Lower leg skin (tissue), 4 donors: ENCODE data around the gene BUD31. TPM values are rescaled to one million over a fixed set of nuclear protein-coding genes. Genes with fewer than 3 reads are reported as not detected.

Source experiments
- DNase-seq, 2 donors: peaks; one replicate each; pipeline ENCODE4 v3.0.0-alpha.2; 2019; ENCODE audit warnings: low spot score in 2 of 2
- H3K4me3 ChIP-seq: fragments of 200-600 bp; sonication (generic); 2 replicates; pipeline ENCODE4 v1.5.1; 2017; ENCODE audit warnings: mild to moderate bottlenecking, low read depth; ENCODE audit not compliant: poor library complexity, severe bottlenecking
- POLR2A ChIP-seq, 2 donors: fragments of 450-650 bp; IDR thresholded peaks; one replicate each; pipeline ENCODE4 v1.6.1; 2016 to 2017; ENCODE audit warnings: antibody characterized with exemption in 2 of 2, mild to moderate bottlenecking in 1 of 2, moderate library complexity in 1 of 2
- WGBS, 2 donors: methylation state at CpG; one replicate each; pipeline ENCODE4 v1.1.5; 2018; 5-methylcytosine and 5-hydroxymethylcytosine counted together
- intact Hi-C: fragments of 100-400 bp; cut with DNase I; formaldehyde crosslinking; loops from one replicate; pipeline ENCODE4 v1.15.0; 2023; ENCODE audit warnings: low total_unique reads
- total RNA-seq, 4 donors: library from RNA; depleted of rRNA; stranded (reverse); fragments of >200 nt; gene quantifications; one replicate each; pipeline ENCODE4 v1.1.0, GENCODE V29; 2016
- TF ChIP-seq, protein P1 (sequence below), 3 donors: fragments of 450-650 bp; IDR thresholded peaks; one replicate each; pipeline ENCODE4 v1.5.1; 2016; ENCODE audit warnings: antibody characterized with exemption in 3 of 3, mild to moderate bottlenecking in 3 of 3, moderate library complexity in 2 of 3

Gene BUD31
- total RNA-seq, 4 donors from 2014 or later: 48.2 to 71.0 (median 58.5) TPM

DNA sequence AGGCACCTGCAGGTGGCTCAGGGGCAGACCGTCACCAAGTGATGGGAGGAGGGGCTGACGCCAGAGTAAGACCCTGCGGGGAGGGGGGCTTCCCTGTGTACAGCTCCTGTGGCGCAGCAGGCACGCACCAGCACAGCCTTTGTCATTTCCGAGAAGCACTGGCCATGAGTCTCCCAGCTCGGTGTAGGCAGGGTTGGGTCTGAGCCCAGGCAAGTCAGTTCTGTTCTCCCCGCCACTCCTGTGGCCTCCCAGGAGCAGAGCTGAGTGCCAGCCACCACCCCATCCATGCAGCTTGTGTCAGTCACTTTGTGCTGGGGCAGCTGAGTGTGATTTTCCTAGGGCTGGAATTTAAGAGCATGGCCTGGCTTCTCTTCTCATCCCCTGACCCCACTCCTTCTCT, 43.2 kb downstream of the BUD31 start:
- TF ChIP-seq POLR2A (IDR thresholded peaks at IDR 0.05): no peak
- TF ChIP-seq, protein P1, sequence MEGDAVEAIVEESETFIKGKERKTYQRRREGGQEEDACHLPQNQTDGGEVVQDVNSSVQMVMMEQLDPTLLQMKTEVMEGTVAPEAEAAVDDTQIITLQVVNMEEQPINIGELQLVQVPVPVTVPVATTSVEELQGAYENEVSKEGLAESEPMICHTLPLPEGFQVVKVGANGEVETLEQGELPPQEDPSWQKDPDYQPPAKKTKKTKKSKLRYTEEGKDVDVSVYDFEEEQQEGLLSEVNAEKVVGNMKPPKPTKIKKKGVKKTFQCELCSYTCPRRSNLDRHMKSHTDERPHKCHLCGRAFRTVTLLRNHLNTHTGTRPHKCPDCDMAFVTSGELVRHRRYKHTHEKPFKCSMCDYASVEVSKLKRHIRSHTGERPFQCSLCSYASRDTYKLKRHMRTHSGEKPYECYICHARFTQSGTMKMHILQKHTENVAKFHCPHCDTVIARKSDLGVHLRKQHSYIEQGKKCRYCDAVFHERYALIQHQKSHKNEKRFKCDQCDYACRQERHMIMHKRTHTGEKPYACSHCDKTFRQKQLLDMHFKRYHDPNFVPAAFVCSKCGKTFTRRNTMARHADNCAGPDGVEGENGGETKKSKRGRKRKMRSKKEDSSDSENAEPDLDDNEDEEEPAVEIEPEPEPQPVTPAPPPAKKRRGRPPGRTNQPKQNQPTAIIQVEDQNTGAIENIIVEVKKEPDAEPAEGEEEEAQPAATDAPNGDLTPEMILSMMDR (IDR thresholded peaks at IDR 0.05): no peak
- intact Hi-C loops: no loop called here
- no peak overlapping the region for H3K4me3 ChIP-seq
- 59 to 62% methylated on average over 8 of the region's 8 CpGs for WGBS, 2 donors
- no peak for DNase-seq

DNA sequence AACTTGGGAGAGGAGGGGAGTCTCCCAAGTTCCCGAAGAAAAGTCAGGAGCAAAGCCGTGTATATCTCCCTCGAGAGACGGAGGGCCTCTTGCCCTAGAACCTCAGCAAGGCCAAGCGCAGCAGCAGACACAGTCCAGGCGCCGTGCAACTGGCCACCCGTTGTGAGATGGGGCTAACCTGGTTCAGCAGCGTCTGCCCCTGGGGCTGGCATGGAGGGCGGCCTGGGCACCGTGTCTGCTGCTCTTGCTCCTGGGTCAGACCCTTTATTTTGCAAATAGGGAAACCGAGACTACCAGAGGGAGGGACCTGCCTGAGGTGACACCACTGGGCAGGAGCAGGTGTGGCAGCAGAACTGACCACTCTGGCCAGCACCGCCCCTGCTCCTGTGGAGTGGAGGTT, 43.8 kb downstream of the BUD31 start:
- TF ChIP-seq POLR2A (IDR thresholded peaks at IDR 0.05): no peak
- TF ChIP-seq, protein P1 (IDR thresholded peaks at IDR 0.05): no peak
- WGBS, 2 donors: 84 to 90% methylated on average over 11 to 13 of the region's 13 CpGs
- no peak overlapping the region for H3K4me3 ChIP-seq
- DNase-seq: no peak
- intact Hi-C loops: no loop called here

DNA sequence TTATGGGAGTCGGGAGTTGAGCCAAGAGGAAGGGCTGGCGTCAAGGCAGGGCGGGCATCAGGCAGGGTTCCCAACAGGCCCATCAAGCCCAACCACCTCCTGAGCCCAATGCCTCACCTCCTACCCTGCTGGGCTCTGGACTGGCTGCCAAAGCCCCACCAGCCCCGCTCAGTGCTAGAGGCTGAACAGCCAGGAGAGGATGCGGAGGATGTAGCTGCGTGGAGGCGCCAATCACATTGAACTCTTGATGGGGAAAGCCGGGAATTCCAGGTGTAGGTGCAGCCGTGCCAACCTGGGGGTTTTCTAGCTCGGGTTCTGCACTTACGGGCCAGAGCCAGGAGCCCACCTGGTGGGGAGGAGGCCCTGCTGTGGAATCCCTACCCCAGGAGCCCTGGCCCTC, 44.3 kb downstream of the BUD31 start:
- no peak for DNase-seq
- intact Hi-C loops: no loop called here
- TF ChIP-seq, protein P1 (IDR thresholded peaks at IDR 0.05): no peak
- no peak for TF ChIP-seq POLR2A (IDR thresholded peaks at IDR 0.05)
- no peak overlapping the region for H3K4me3 ChIP-seq
- 64 to 72% methylated on average over 11 of the region's 11 CpGs for WGBS, 2 donors

DNA sequence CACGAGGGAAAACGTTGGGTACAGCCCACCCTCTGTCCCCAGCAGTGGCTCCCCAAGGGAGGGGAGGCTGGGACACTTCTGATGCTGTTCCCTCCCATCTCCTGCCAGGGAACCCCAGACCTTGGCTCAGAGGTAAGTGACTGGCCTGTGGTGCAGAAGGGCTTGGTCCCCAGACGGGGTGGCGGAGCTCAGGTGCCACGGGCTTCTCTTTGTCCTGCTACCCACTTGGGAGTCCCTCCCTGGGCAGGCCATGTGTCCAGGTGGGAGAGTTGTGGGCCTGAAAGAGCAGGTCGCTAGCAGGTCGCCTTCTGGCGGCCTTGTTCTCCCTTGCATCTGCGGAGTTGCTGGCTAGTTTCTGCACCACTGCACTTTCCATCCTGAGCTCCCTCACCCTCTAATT, 47.1 kb downstream of the BUD31 start:
- intact Hi-C loops: no loop called here
- WGBS, 2 donors: 76 to 84% methylated on average over 9 of the region's 9 CpGs
- H3K4me3 ChIP-seq: no peak overlapping the region
- no peak for TF ChIP-seq POLR2A (IDR thresholded peaks at IDR 0.05)
- TF ChIP-seq, protein P1 (IDR thresholded peaks at IDR 0.05): no peak
- no peak for DNase-seq

DNA sequence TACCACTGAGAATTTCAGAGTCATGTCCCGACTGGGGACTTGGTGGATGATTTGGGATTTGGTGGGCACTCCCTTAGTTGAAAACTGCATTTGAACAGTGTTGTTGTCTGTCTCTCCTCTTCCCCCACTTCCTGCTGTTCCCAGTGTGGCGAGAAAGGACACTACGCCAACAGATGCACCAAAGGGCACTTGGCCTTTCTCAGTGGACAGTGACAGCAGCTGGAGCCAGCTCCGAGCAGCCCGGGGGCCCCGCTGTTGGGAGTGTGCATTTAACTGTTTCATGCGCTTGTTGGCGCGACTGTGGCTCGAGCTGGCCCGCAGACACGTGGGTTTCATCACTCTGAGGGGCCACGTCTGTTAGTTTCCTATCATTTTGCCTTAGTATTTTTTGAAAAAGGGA, 47.5 kb downstream of the BUD31 start:
- no peak for DNase-seq
- TF ChIP-seq POLR2A (IDR thresholded peaks at IDR 0.05): no peak
- TF ChIP-seq, protein P1 (IDR thresholded peaks at IDR 0.05): no peak
- intact Hi-C loops: no loop called here
- H3K4me3 ChIP-seq: no peak overlapping the region
- WGBS, 2 donors: 75 to 76% methylated on average over 13 of the region's 13 CpGs

DNA sequence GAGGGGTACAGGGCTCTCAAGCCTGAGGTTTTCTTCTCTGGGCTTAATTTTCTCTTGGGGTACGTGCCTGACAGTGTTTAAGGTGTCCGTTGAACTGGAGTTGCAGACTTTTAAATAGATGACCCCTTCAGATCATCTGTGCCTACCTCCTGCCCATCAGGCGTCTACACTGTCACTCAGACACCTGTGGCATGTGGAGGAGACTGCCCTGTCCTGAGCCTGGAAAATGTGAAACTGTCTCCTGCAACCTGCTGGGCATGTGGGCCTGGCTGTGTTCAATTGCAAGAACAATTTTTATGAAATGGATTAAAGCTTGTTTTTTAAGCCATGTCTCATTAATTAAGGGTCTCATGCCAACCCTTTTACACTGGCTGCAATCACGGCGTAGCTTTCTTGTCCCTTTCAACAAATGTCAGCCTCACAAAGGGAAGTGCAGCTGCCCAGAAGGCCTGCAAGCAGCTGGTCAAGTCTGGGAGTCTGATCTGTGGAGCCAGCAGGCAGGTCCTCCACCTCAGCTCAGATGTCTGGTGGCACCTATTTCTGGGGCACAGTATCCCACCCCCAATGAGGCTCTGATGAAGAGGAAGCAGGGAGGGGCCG, 48.4 kb downstream of the BUD31 start:
- DNase-seq: no peak
- 71 to 83% methylated on average over 6 of the region's 6 CpGs for WGBS, 2 donors
- intact Hi-C loops: no loop called here
- H3K4me3 ChIP-seq: no peak overlapping the region
- no peak for TF ChIP-seq POLR2A (IDR thresholded peaks at IDR 0.05)
- TF ChIP-seq, protein P1 (IDR thresholded peaks at IDR 0.05): no peak
